Stimulated activated naive CD8-positive, alpha-beta T cell treated with anti-CD3 and anti-CD28 coated beads, Interleukin-15, amount 100 ng/mL, for 72 hours (primary cell): ENCODE measurements around the gene XPO5.
A peak's percentile ranks its signal among the peaks of the same experiment; 100 is the strongest.

Experiments
- ATAC-seq: fragments of 150-1000 bp; cut with Tn5 transposase; 2 replicates; pipeline ENCODE4 v1.10.0; 2021; ENCODE audit warnings: mild to moderate bottlenecking, moderate library complexity
- DNase-seq, 2 donors: peaks; one replicate each; pipeline ENCODE4 v3.0.0; 2021 to 2022
- H3K27ac Mint-ChIP-seq, 2 donors: one replicate each; pipeline ENCODE4 v1.8.0; 2022; ENCODE audit warnings: mild to moderate bottlenecking in 2 of 2, mixed read lengths in 2 of 2, moderate library complexity in 2 of 2
- H3K27me3 Mint-ChIP-seq: one replicate; pipeline ENCODE4 v1.8.0; 2022; ENCODE audit warnings: mixed read lengths
- H3K4me1 Mint-ChIP-seq: one replicate; pipeline ENCODE4 v1.8.0; 2022; ENCODE audit warnings: mild to moderate bottlenecking, mixed read lengths
- H3K4me3 Mint-ChIP-seq, 2 donors: one replicate each; pipeline ENCODE4 v1.8.0; 2022; ENCODE audit warnings: mild to moderate bottlenecking in 2 of 2, mixed read lengths in 2 of 2, moderate library complexity in 1 of 2
- H3K9me3 Mint-ChIP-seq, 2 donors: one replicate each; pipeline ENCODE4 v1.8.0; 2022; ENCODE audit warnings: mixed read lengths in 2 of 2

The XPO5 gene

GRCh38 chr6:43511824-43512415, 63.9 kb downstream of the XPO5 start:
- no peak overlapping the region for H3K27ac Mint-ChIP-seq
- H3K4me3 Mint-ChIP-seq = no peak overlapping the region
- H3K4me1 Mint-ChIP-seq = peaks cover 46% of the 10 kb centered on the region
- ATAC-seq (no peak), DNase-seq (no peak)
- H3K27me3 Mint-ChIP-seq = peaks cover 26% of the 10 kb centered on the region
- no peaks in the 10 kb centered on the region for H3K9me3 Mint-ChIP-seq

DNA sequence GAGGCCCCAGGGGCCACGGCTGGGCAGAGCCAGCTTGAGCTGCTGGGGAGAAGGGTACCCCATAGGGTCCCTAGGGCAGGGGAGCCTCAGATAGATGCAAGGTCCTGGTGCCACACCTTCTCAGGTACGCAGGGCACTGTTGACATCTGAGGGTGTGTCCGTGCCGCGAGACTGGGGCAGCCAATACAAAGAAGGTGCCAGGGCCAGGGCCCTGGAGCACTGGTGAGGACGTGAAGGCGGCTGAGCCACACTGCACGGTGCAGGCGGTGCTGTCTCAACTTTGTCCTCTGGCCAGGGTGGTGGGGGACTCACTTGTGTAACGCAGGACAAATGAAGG, 65.0 kb downstream of the XPO5 start:
- Mint-ChIP-seq H3K4me3 (peak overlapping the region; percentile 73 to 76), H3K4me1 (peaks cover 44% of the 10 kb centered on the region), H3K27me3 (peaks cover 26% of the 10 kb centered on the region), H3K9me3 (no peaks in the 10 kb centered on the region), H3K27ac (peak overlapping the region in 1 of 2 donors; percentile 13)
- DNase-seq (no peak), ATAC-seq (no peak)

DNA sequence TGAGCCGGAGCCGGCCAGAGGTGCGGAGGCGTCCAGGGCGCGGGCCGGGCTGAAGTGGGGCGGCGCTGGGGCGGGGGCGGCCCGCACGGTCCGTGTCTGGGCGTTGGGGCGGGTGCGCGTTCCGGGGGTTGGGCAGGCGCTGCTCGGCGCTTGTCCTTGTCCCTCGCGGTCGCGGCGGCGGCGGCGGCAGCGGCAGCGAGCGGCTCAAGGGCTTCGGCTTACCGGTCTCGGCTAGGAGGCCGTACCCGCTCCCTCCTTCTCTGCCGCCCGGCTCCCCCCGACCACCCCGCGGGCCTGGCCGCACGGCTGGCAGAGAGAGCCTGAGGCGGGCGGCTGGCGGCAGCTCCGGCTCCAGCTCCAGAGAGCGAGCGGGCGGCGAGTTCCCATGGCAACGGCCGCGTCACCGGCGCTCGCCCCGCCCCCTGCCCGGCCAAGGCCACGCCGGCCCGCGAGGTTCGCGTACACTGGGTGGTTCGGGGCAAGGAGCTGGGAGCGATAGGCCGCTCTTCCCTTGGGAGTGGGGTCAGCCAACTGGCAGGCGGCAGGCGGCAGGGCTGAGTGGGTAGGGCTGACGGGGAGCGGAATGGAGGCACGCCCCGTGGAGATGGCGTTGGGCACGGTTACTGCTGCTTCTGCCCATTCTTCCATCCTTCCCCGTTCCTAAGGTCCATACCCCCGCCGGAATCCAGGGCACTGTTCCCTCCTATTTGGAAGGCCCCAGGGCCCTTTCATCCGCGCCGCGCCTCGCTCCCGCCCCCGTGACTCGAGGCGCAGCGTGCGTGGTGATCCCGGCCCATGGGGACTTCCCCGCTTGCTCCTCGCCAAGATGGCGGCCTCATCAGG, 65.6 kb downstream of the XPO5 start, which contains the start of gene LRRC73:
TSS of gene LRRC73 (minus strand) at position 363 of the 843 bp plus-strand sequence. CDS start 561 bp downstream, outside the sequence.
- peaks cover 38% of the 10 kb centered on the region for H3K4me1 Mint-ChIP-seq
- H3K27me3 Mint-ChIP-seq = peaks cover 26% of the 10 kb centered on the region
- no peaks in the 10 kb centered on the region for H3K9me3 Mint-ChIP-seq
- DNase-seq (peak; percentile 73 to 78), ATAC-seq (peak; percentile 71)
- peak within 1 kb of the TSS; percentile 74 to 76 for H3K4me3 Mint-ChIP-seq
- peak within 1 kb of the TSS in 1 of 2 donors; percentile 74 for H3K27ac Mint-ChIP-seq

DNA sequence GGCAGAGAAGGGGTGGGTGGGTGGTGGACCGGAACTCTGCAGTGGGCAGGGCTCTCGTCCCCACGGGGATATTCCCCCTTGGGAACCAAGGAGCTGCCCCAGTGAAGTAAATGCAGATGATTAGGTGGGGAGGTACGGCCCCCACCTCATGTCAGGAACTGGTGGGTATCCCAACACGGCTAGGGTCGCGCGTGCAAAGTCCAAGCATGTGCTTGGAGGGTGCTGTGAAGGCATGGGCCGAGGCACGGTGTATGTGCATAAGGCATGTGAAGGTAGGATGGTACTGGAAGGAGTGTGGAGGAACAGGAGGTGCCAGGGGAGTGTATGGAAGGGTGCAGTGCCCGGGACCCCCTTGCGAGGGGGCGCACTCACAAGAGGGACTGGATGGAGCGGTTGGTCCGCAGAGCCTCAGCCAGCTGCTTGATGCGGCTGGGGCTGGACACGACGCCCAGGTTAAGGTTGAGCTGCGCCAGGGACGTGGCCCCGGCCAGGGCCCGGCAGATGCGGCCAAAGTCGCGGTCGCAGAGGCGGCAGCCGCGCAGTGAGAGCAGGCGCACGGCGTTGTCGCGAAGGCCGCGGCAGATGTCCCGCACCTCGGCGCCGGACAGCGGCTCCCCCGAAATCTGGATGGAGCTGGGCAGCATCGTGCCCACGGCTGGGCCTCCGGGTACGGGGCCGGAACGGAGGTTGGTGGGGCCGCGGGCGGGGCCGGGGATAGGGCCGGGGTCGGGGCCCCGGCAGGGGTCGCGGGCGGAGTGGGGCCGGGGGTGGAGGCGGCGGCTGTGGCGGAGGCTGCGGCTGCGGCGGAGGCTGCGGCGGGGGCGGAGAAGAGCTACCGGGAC, 66.5 kb downstream of the XPO5 start:
- DNase-seq (peak in 1 of 2 donors; percentile 20), ATAC-seq (peak; percentile 22)
- H3K9me3 Mint-ChIP-seq = no peaks in the 10 kb centered on the region
- H3K4me3 Mint-ChIP-seq = peak overlapping the region; percentile 74 to 76
- H3K27me3 Mint-ChIP-seq = peaks cover 26% of the 10 kb centered on the region
- H3K4me1 Mint-ChIP-seq = peaks cover 34% of the 10 kb centered on the region
- peak overlapping the region in 1 of 2 donors; percentile 74 for H3K27ac Mint-ChIP-seq

DNA sequence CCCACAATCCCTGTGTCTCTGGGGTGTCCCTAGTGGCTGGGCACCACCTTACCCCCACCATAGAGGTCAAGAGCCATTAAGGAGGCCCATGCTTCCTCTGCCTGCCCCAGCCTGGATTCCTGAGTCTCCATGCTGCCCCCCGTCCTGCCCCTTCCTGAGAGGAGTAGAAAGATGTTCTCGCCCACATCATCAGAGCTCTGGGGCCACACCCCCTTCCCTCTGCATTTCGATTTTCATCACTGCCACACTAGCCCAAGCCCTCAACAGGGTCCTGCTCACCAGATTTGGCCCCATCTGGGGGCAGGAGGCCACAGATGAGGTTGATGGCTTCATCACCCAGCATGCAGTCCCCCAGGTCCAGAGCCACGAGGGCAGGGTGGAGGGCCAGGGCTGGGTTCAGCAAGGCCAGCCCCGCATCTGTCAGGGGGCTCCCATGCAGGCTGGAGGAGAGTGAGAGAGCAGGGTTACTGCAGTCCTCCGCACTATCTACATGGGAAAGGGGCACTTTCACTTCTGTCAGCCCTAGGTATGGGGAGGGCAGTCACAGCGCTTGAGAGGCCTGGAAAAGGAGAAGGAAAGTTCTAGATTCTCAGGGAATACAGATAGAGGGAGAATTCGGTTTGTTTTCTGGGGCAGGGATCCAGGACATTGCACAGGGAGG, 67.2 kb downstream of the XPO5 start:
- peak overlapping the region in 1 of 2 donors; percentile 46 for H3K27ac Mint-ChIP-seq
- peaks cover 33% of the 10 kb centered on the region for H3K4me1 Mint-ChIP-seq
- H3K4me3 Mint-ChIP-seq = peak overlapping the region; percentile 74 to 76
- no peaks in the 10 kb centered on the region for H3K9me3 Mint-ChIP-seq
- DNase-seq (peak in 1 of 2 donors; percentile 15), ATAC-seq (no peak)
- peaks cover 26% of the 10 kb centered on the region for H3K27me3 Mint-ChIP-seq

DNA sequence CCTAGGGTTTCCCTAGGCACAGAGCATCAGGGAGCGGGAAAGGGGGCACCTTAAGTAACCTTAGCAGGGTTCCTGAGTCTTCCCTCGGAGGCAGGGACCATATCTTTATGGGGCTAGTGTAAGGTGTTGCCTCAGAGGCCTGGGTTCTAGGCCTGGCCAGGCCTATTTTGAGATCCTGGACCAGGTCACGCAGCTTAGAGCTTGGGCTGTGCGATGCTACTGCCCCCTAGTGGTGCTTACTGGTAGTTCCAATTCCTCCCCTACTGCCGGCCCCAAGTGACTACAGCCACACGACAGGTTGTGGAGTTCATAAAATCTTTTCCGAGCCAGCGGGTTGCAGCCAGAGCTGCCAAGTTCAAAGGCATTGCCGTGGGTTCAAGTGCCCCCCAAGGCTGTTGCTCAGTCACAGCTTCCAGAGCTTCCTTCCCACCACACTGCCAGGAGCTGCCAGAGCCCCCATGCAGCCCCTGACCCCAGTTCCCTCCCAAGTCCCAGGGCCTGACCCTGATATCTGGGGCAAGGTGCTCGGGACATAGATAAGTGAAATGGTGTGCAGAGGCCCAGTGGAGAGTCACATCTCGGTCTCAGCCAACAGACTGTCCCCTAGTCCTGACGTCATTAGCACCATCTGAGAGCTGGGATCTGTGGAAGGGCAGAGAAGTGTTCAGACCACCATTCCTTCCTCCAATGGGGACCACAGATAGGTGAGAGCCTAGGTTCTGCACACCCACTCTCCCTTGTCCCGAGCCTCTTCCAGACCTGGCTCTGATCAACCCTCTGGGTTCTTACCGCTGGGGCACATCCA, 69.0 kb downstream of the XPO5 start:
- Mint-ChIP-seq H3K27me3 (peaks cover 26% of the 10 kb centered on the region), H3K4me1 (peaks cover 29% of the 10 kb centered on the region), H3K4me3 (no peak overlapping the region), H3K9me3 (no peaks in the 10 kb centered on the region), H3K27ac (peak overlapping the region in 1 of 2 donors; percentile 68)
- peak; percentile 79 for ATAC-seq
- DNase-seq = peak; percentile 81 to 84

DNA sequence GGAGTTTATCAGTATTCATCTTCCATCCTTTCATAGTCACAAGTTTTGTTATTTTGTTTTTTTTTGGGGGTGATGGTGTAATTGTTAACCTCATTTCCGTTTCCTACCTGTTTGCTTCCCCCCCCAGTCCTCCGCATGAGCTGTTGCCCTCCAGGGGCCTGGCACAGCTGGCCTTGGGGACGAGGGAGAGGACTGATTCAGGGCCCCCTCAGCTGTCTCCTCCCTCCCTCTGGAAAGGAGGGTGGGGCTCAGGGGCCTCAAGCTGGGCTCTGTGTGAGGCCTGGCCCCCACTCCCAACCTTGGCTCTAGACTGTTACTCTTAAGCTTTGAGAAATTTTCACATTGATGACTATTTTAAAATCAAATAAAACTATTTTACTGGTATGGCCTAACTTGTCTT, 69.7 kb downstream of the XPO5 start:
- no peak for ATAC-seq
- peaks cover 26% of the 10 kb centered on the region for H3K27me3 Mint-ChIP-seq
- H3K4me1 Mint-ChIP-seq = peaks cover 29% of the 10 kb centered on the region
- H3K4me3 Mint-ChIP-seq = no peak overlapping the region
- no peak for DNase-seq
- no peak overlapping the region for H3K27ac Mint-ChIP-seq
- H3K9me3 Mint-ChIP-seq = no peaks in the 10 kb centered on the region

DNA sequence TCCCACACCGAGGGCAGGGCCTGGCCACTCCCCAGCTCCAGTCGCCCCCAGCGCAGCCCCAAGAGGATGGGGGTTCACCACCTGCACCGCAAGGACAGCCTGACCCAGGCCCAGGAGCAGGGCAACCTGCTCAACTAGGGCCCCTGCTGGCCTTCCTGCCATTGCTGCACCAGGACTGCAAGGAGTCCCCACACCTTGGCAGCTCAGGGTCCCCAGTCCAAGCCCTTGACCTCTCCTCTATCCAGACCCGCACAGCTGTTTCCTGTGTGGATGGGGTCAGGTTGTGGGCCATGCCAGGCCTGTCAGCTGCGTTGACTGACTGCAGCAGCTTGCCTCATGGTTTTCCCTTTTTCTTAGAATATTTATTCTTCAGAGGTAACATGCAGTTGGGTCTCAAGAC, 70.1 kb downstream of the XPO5 start:
- ATAC-seq (no peak), DNase-seq (no peak)
- H3K9me3 Mint-ChIP-seq = no peaks in the 10 kb centered on the region
- H3K27me3 Mint-ChIP-seq = peaks cover 26% of the 10 kb centered on the region
- H3K4me1 Mint-ChIP-seq = peaks cover 27% of the 10 kb centered on the region
- H3K4me3 Mint-ChIP-seq = no peak overlapping the region
- no peak overlapping the region for H3K27ac Mint-ChIP-seq

DNA sequence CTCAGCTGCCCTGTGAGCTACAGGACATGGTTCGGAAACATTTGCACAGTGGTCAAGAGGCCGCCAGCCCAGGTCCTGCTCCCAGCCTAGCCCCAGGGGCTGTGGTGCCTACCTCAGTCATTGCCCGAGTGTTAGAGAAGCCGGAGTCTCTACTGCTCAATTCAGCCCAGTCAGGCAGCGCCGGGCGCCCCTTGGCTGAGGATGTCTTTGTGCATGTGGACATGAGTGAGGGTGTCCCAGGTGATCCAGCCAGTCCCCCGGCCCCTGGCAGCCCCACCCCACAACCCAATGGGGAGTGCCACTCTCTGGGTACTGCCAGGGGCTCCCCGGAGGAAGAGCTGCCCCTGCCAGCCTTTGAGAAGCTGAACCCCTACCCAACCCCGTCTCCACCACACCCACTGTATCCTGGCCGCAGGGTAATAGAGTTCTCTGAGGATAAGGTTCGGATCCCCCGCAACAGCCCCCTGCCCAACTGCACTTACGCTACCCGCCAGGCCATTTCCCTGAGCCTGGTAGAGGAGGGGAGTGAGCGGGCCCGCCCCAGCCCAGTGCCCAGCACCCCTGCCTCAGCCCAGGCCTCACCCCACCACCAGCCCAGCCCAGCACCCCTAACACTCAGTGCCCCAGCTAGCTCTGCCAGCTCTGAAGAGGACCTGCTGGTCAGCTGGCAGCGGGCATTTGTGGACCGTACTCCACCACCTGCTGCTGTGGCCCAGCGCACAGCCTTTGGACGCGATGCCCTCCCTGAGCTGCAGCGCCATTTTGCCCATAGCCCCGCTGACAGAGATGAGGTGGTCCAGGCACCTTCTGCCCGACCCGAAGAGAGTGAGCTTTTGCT, 70.9 kb downstream of the XPO5 start:
- no peak overlapping the region for H3K27ac Mint-ChIP-seq
- ATAC-seq (no peak), DNase-seq (no peak)
- H3K27me3 Mint-ChIP-seq = peaks cover 26% of the 10 kb centered on the region
- H3K4me3 Mint-ChIP-seq = no peak overlapping the region
- peaks cover 22% of the 10 kb centered on the region for H3K4me1 Mint-ChIP-seq
- H3K9me3 Mint-ChIP-seq = no peaks in the 10 kb centered on the region

DNA sequence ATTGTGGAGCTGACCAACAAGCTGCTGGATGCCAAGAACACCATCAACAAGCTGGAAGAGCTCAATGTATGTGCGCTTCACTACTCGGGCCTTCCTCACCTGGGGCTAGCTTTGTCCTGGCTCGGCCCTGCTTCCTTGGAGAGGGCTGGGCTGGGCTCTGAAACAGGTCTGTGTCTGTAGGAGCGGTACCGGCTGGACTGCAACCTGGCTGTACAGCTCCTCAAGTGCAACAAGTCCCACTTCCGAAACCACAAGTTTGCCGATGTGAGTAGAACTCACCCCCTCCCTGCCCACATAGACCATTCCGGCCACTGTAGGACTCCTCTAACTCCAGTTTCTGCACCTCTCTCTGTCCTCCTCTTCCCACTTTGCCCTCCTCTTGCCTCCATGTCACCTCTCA, 72.4 kb downstream of the XPO5 start:
- Mint-ChIP-seq H3K27me3 (peaks cover 14% of the 10 kb centered on the region), H3K9me3 (no peaks in the 10 kb centered on the region), H3K4me1 (peaks cover 11% of the 10 kb centered on the region), H3K4me3 (no peak overlapping the region), H3K27ac (no peak overlapping the region)
- ATAC-seq = no peak
- DNase-seq = no peak

DNA sequence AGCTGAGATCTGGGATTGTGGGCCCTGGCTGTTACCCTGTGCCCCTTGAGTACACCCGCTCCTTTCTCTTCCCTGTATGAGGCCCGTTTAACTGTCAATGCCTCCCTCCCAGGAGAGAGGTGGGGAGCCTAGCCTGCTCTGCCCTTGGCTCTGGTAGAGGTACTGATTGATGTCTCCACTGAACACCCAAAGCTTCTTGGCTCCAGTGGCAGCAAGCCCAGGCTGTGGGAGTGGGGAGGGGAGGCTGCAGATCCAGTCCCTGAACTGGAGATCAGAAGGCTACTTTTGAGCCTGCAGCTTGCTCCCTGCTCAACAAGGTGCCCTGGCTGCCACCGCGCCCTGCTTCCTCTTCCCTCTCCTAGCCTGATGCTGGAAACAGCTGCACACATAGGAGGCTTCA, 73.2 kb downstream of the XPO5 start:
- H3K27me3 Mint-ChIP-seq = peaks cover 6% of the 10 kb centered on the region
- H3K27ac Mint-ChIP-seq = no peak overlapping the region
- H3K9me3 Mint-ChIP-seq = no peaks in the 10 kb centered on the region
- ATAC-seq = no peak
- H3K4me1 Mint-ChIP-seq = peaks cover 11% of the 10 kb centered on the region
- no peak overlapping the region for H3K4me3 Mint-ChIP-seq
- DNase-seq = no peak

DNA sequence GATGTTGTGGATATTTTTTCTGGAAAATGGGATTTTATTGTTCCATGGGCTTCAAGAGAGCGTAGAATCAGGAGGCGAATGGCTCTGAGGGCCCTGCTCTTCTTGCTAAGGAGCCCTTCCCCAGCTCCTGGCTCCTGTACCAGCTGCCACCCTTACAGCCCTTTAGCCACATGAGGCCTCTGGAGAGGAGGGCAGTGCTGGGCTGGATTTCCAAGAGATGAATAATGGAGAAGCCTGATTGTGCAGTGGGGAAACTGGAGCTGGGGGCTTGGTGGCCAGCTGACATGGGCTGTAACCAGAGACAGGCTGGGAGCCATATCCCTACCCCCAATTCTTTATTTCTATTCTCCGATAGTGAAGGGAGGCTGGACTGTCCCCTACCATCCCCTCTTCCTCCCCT, 74.9 kb downstream of the XPO5 start:
- Mint-ChIP-seq H3K9me3 (no peaks in the 10 kb centered on the region), H3K4me1 (no peaks in the 10 kb centered on the region), H3K27me3 (no peaks in the 10 kb centered on the region), H3K4me3 (no peak overlapping the region), H3K27ac (peak overlapping the region in 1 of 2 donors; percentile 23)
- DNase-seq (no peak), ATAC-seq (no peak)

GRCh38 chr6:43499028-43499815, 76.6 kb downstream of the XPO5 start:
- H3K27ac Mint-ChIP-seq = no peak overlapping the region
- peaks cover 14% of the 10 kb centered on the region for H3K4me1 Mint-ChIP-seq
- no peaks in the 10 kb centered on the region for H3K9me3 Mint-ChIP-seq
- H3K4me3 Mint-ChIP-seq = no peak overlapping the region
- no peak for DNase-seq
- no peak for ATAC-seq
- no peaks in the 10 kb centered on the region for H3K27me3 Mint-ChIP-seq
